HepG2 (cell line): ENCODE measurements around the gene TLNRD1. TPM values are rescaled to one million over a fixed set of nuclear protein-coding genes. Genes with fewer than 3 reads are reported as not detected.

ENCODE experiments used
- ATAC-seq: fragments of 200-7000 bp; cut with Tn5 transposase; 3 replicates; pipeline ENCODE4 v1.9.1; 2020; ENCODE audit warnings: mild to moderate bottlenecking, moderate library complexity
- BruUV-seq: library from RNA; stranded (reverse); fragments of 400-500 nt; replicated peaks from 2 replicates; lab custom pipeline; 2021; lab: Mats Ljungman, UMichigan
- CTCF ChIA-PET: fragments of 300-600 bp; formaldehyde crosslinking; extraction: SDS; loops from one replicate; lab custom pipeline; 2021; ENCODE audit warnings: low total read pairs, inconsistent platforms, low intra/inter-chr PET ratio; lab: Yijun Ruan, JAX
- POLR2A ChIA-PET: fragments of 350-600 bp; sonication (Branson Sonifier 250); formaldehyde crosslinking; loops from one replicate; lab custom pipeline; 2020; ENCODE audit warnings: antibody characterized with exemption, inconsistent platforms; lab: Yijun Ruan, JAX
- DNase-seq: peaks from one replicate; pipeline ENCODE4 v3.0.0-alpha.2; 2015; ENCODE audit warnings: low spot score
- FAIRE-seq: peaks from 3 replicates; lab custom pipeline; 2011; peaks lifted over from hg19 to GRCh38; lab: Jason Lieb, UNC
- H2AFZ ChIP-seq: one replicate; pipeline ENCODE4 v1.6.1; 2011; ENCODE audit warnings: low read length, inconsistent platforms
- H3K27ac ChIP-seq: fragments of 300-600 bp; 3 replicates; pipeline ENCODE4 v1.8.0; 2011; ENCODE audit warnings: mixed run types, mild to moderate bottlenecking, mixed read lengths, low read length, inconsistent platforms; ENCODE audit not compliant: insufficient read depth; ENCODE audit errors: extremely low read length
- H3K27me3 ChIP-seq, 2 experiments: fragments of 200-600 bp in 1 of 2; 2 replicates in 1 of 2; 3 replicates in 1 of 2; pipeline versions ENCODE4 v1.6.0 to v1.8.0; 2011; ENCODE audit warnings: low read length in 2 of 2, mild to moderate bottlenecking in 2 of 2, moderate library complexity in 2 of 2, inconsistent platforms in 1 of 2; ENCODE audit not compliant: insufficient read depth in 2 of 2, control insufficient read depth in 1 of 2
- H3K36me3 ChIP-seq, 2 experiments: fragments of 200-600 bp in 1 of 2; replicated peaks in 1 of 2; 2 replicates in 1 of 2; 3 replicates in 1 of 2; pipeline versions ENCODE4 v1.5.1 to v1.8.0; 2011; ENCODE audit warnings: low read length in 2 of 2, inconsistent platforms in 1 of 2; ENCODE audit not compliant: insufficient read depth in 2 of 2, control insufficient read depth in 1 of 2
- H3K4me1 ChIP-seq: 2 replicates; pipeline ENCODE4 v1.5.1; 2012; ENCODE audit warnings: low read length, inconsistent platforms; ENCODE audit not compliant: insufficient read depth
- H3K4me2 ChIP-seq: 2 replicates; pipeline ENCODE4 v1.6.0; 2011; ENCODE audit warnings: low read depth, low read length, inconsistent platforms
- H3K4me3 ChIP-seq, 3 experiments: fragments of 200-600 bp in 1 of 3; sonication (generic), shearing (Covaris generic) in 1 of 3; replicated peaks in 1 of 3; 2 replicates each; pipeline ENCODE4 v1.5.1; 2011 to 2016; ENCODE audit warnings: low read length in 3 of 3, inconsistent platforms in 2 of 3, low read depth in 2 of 3, mild to moderate bottlenecking in 2 of 3, control low read depth in 1 of 3, mixed read lengths in 1 of 3; ENCODE audit not compliant: insufficient read depth in 1 of 3
- H3K79me2 ChIP-seq: one replicate; pipeline ENCODE4 v1.6.1; 2011; ENCODE audit warnings: low read length, inconsistent platforms; ENCODE audit not compliant: insufficient read depth
- H3K9ac ChIP-seq: 2 replicates; pipeline ENCODE4 v1.6.0; 2011; ENCODE audit warnings: mild to moderate bottlenecking, low read depth, low read length, inconsistent platforms; ENCODE audit not compliant: insufficient read depth
- H3K9me3 ChIP-seq: 2 replicates; pipeline ENCODE4 v1.5.1; 2012; ENCODE audit warnings: mild to moderate bottlenecking, low read length
- H4K20me1 ChIP-seq: 2 replicates; pipeline ENCODE4 v1.6.0; 2011; ENCODE audit warnings: inconsistent platforms, mild to moderate bottlenecking, low read length, moderate library complexity; ENCODE audit not compliant: insufficient read depth
- CEBPB ChIP-seq: IDR thresholded peaks from 2 replicates; pipeline ENCODE4 v1.6.1; 2011; ENCODE audit warnings: low read depth, low read length, improper control_type of control experiment, borderline replicate concordance
- GMEB2 ChIP-seq: IDR thresholded peaks from 2 replicates; pipeline ENCODE4 v1.6.1; 2016; ENCODE audit warnings: missing biosample characterization, missing genetic modification reagents, low read depth
- HCFC1 ChIP-seq: fragments of 150-350 bp; IDR thresholded peaks from 2 replicates; pipeline ENCODE4 v1.6.1; 2014; ENCODE audit warnings: low read depth, low read length
- PHF8 ChIP-seq: sonication (generic); formaldehyde crosslinking; IDR thresholded peaks from 2 replicates; pipeline ENCODE4 v1.5.0; 2020; ENCODE audit warnings: missing genetic modification reagents
- PRMT3 ChIP-seq: sonication (generic); formaldehyde crosslinking; IDR thresholded peaks from 2 replicates; pipeline ENCODE4 v1.8.1; 2022; ENCODE audit warnings: low read depth, mild to moderate bottlenecking, moderate library complexity, missing genetic modification reagents, borderline replicate concordance
- SMARCC2 ChIP-seq: fragments of 450-650 bp; IDR thresholded peaks from 2 replicates; pipeline ENCODE4 v1.6.1; 2017; ENCODE audit warnings: antibody characterized with exemption, mild to moderate bottlenecking
- SP1 ChIP-seq, 2 experiments: fragments of 450-650 bp in 1 of 2; sonication (generic) in 1 of 2; formaldehyde crosslinking in 1 of 2; IDR thresholded peaks; 2 replicates each; pipeline versions ENCODE4 v1.4.0 to v1.6.1; 2016 to 2020; ENCODE audit warnings: missing genetic modification reagents in 1 of 2
- SPEN ChIP-seq: sonication (generic); formaldehyde crosslinking; IDR thresholded peaks from 2 replicates; pipeline ENCODE4 v1.5.1; 2020; ENCODE audit warnings: low read depth, mild to moderate bottlenecking, missing genetic modification reagents
- U2AF1 ChIP-seq: fragments of 200-400 bp; formaldehyde crosslinking; optimal IDR thresholded peaks from 2 replicates; pipeline ENCODE3; 2017; ENCODE audit warnings: mild to moderate bottlenecking, low read depth, low read length
- ZBTB37 ChIP-seq: sonication (generic); formaldehyde crosslinking; IDR thresholded peaks from 2 replicates; pipeline ENCODE4 v1.4.0; 2020; ENCODE audit warnings: mild to moderate bottlenecking, missing genetic modification reagents
- ZNF235 ChIP-seq: sonication (generic); formaldehyde crosslinking; IDR thresholded peaks from 2 replicates; pipeline ENCODE4 v1.8.1; 2023; ENCODE audit warnings: mild to moderate bottlenecking, missing genetic modification reagents, borderline replicate concordance
- ZNF766 ChIP-seq: sonication (generic); formaldehyde crosslinking; IDR thresholded peaks from 2 replicates; pipeline ENCODE4 v1.5.0; 2020; ENCODE audit warnings: missing genetic modification reagents, borderline replicate concordance
- WGBS: methylation state at CpG from one replicate; pipeline ENCODE4 v1.1.6; 2017; ENCODE audit warnings: low lambda C conversion rate; 5-methylcytosine and 5-hydroxymethylcytosine counted together
- in situ Hi-C: cut with HindIII; loops from 2 replicates; pipeline ENCODE4 v1.10.0; 2017; ENCODE audit warnings: low pct_unique_long_range_greater_than_20kb; ENCODE audit not compliant: extremely low pct_ligation_motif_present
- intact Hi-C: fragments of 100-400 bp; cut with micrococcal nuclease; formaldehyde crosslinking; loops from one replicate; pipeline ENCODE4 v1.10.0; 2022; ENCODE audit not compliant: unreplicated experiment
- polyA plus RNA-seq, 8 experiments: library from polyadenylated mRNA; depleted of rRNA in 3 of 8; stranded (reverse) in 7 of 8; unstranded in 1 of 8; fragments of >200 nt; fragmentation: Illumina TruSeq in 4 of 8; extraction: Trizol in 4 of 8; gene quantifications; 2 replicates each; pipeline versions ENCODE4 v1.2.1 to v1.2.3, GENCODE V29; 2011 to 2016; ENCODE audit warnings: low read depth in 4 of 8, missing spikeins in 1 of 8, mixed read lengths in 1 of 8; ENCODE audit not compliant: insufficient read depth in 1 of 8
- total RNA-seq, 5 experiments: library from RNA; depleted of rRNA; stranded (reverse); fragments of >200 nt; fragmentation: Illumina TruSeq; extraction: Trizol; gene quantifications; 2 replicates each; pipeline ENCODE4 v1.2.3, GENCODE V29; 2016; ENCODE audit warnings: low read depth in 1 of 5

Gene TLNRD1
- total and polyA plus RNA-seq, 2 of the 13 experiments (the other 11 are each of a cell fraction or from before 2014, with no cell fraction given): 3.4 to 5.3 TPM

DNA sequence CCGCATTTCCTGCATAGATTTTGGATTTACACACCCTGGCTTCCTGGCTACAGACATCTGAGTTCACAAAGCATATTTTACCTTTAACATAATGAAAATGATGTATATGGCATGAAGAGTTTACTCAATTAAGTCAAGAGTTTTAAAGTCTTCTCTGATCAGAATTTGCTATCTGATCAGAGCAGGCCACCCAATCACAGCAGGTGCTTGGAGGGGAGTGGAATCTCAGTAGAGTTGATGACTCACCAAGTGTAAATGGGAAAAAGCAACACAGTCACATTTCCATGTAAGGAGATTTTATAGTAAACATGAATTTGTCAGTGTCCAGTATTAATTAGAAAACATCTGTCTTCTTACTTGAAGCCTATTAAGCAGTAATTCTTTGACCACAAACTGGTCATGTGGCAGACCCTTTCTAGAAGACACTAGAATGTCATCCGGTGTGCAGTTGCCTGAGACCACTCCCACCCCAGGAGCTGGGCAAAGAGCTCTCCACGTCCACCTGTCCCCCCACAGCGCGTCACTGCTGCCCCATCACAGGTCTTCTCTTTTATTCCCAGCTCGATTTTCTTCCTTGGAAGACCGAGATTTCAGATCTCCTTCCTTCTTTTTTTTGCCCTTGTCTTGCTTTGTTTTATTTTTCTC, 21.9 kb upstream of the TLNRD1 start:
- FAIRE-seq (no peak), DNase-seq (no peak), ATAC-seq (no peak)
- ChIA-PET POLR2A (no interaction called here), CTCF (no interaction called here)
- Histone ChIP-seq H3K27me3 (no peaks in the 10 kb centered on the region), H3K9ac (no peak overlapping the region), H3K4me2 (no peak overlapping the region), H3K4me3 (no peak overlapping the region), H4K20me1 (no peaks in the 10 kb centered on the region; the same call in 1 of the 2 replicates), H2AFZ (no peak overlapping the region), H3K36me3 (peaks cover 6 to 30% of the 10 kb centered on the region in 2 experiments; a peak in 4 of 5 replicates), H3K27ac (no peak overlapping the region), H3K4me1 (no peaks in the 10 kb centered on the region), H3K79me2 (peaks cover 6% of the 10 kb centered on the region), H3K9me3 (no peaks in the 10 kb centered on the region)
- BruUV-seq: TSS peak; percentile 55
- TF ChIP-seq ZBTB37 (CRISPR knock-in tag) (no peak), CEBPB (no peak), PHF8 (CRISPR knock-in tag) (no peak), HCFC1 (no peak), ZNF766 (no peak), PRMT3 (no peak), SMARCC2 (no peak), ZNF235 (no peak), U2AF1 (no peak), GMEB2 (no peak), SPEN (CRISPR knock-in tag) (no peak), SP1 (IDR thresholded peaks at IDR 0.05) (no peak), SP1 (CRISPR knock-in tag; IDR thresholded peaks at IDR 0.05) (no peak)
- 94% methylated on average over 7 of the region's 7 CpGs for WGBS
- in situ Hi-C loops: loop anchor here (10.0 kb wide), 1 partner anchor 414 kb away; no protein-coding TSS in a partner anchor
- intact Hi-C loops: loop anchor here (5.0 kb wide), 1 partner anchor 128 kb away; no protein-coding TSS in a partner anchor
